SK-N-SH (cell line): Measurements from ENCODE around the gene LRRC8D. TPM values are rescaled to one million over a fixed set of nuclear protein-coding genes. Genes with fewer than 3 reads are reported as not detected.

ENCODE experiments used
- CTCF ChIA-PET: fragments of 300-600, 350-600 bp; formaldehyde crosslinking; extraction: SDS; loops from one replicate; lab custom pipeline; 2021; lab: Yijun Ruan, JAX
- POLR2A ChIA-PET: fragments of 350-600 bp; sonication (Branson Sonifier 250); formaldehyde crosslinking; extraction: SDS; loops from one replicate; lab custom pipeline; 2020; ENCODE audit warnings: antibody characterized with exemption, inconsistent platforms; lab: Yijun Ruan, JAX
- DNase-seq: peaks from one replicate; pipeline ENCODE4 v3.0.0; 2012
- H2AFZ ChIP-seq: fragments of 200-600 bp; sonication (generic); 2 replicates; pipeline ENCODE4 v1.8.1; 2016; ENCODE audit warnings: antibody characterized with exemption, mild to moderate bottlenecking, low read depth
- H3F3A ChIP-seq: fragments of 200-600 bp; sonication (generic); replicated peaks from 2 replicates; pipeline ENCODE3; 2016; ENCODE audit warnings: antibody characterized with exemption, mild to moderate bottlenecking; ENCODE audit not compliant: insufficient read depth
- H3K27ac ChIP-seq, 2 experiments: fragments of 200-500 bp in 1 of 2; fragments of 200-600 bp in 1 of 2; sonication (Bioruptor generic) in 1 of 2; sonication (generic), shearing (Covaris generic) in 1 of 2; 2 replicates each; pipeline versions ENCODE4 v1.5.1 to v1.6.1; 2014 to 2016; ENCODE audit warnings: low read depth in 2 of 2, inconsistent platforms in 1 of 2, low read length in 1 of 2, mild to moderate bottlenecking in 1 of 2, mixed read lengths in 1 of 2
- H3K27me3 ChIP-seq: fragments of 200-600 bp; sonication (generic), shearing (Covaris generic); 2 replicates; pipeline ENCODE4 v1.6.1; 2016; ENCODE audit warnings: mixed run types; ENCODE audit not compliant: insufficient read depth
- H3K36me3 ChIP-seq, 2 experiments: fragments of 200-500 bp in 1 of 2; fragments of 200-600 bp in 1 of 2; sonication (Bioruptor generic) in 1 of 2; sonication (generic) in 1 of 2; replicated peaks in 1 of 2; 2 replicates each; pipeline versions ENCODE3 to v1.5.1; 2014 to 2016; ENCODE audit warnings: low read length in 1 of 2, mild to moderate bottlenecking in 1 of 2; ENCODE audit not compliant: insufficient read depth in 2 of 2, control insufficient read depth in 1 of 2
- H3K4me1 ChIP-seq, 2 experiments: fragments of 200-500 bp in 1 of 2; fragments of 200-600 bp in 1 of 2; sonication (Bioruptor generic) in 1 of 2; sonication (generic), shearing (Covaris generic) in 1 of 2; 2 replicates each; pipeline versions ENCODE4 v1.5.1 to v1.6.1; 2014 to 2016; ENCODE audit warnings: low read depth in 1 of 2, low read length in 1 of 2, mixed run types in 1 of 2; ENCODE audit not compliant: insufficient read depth in 2 of 2, control insufficient read depth in 1 of 2
- H3K4me2 ChIP-seq: fragments of 200-600 bp; sonication (generic), shearing (Covaris generic); 2 replicates; pipeline ENCODE4 v1.6.1; 2017; ENCODE audit warnings: mixed run types
- H3K4me3 ChIP-seq, 2 experiments: fragments of 200-500 bp in 1 of 2; fragments of 200-600 bp in 1 of 2; sonication (Bioruptor generic) in 1 of 2; sonication (generic), shearing (Covaris generic) in 1 of 2; 2 replicates each; pipeline versions ENCODE4 v1.5.1 to v1.8.1; 2014 to 2016; ENCODE audit warnings: low read depth in 2 of 2, inconsistent platforms in 1 of 2, low read length in 1 of 2, mild to moderate bottlenecking in 1 of 2, mixed read lengths in 1 of 2, moderate library complexity in 1 of 2
- H3K79me2 ChIP-seq: fragments of 200-600 bp; sonication (generic); 2 replicates; pipeline ENCODE4 v1.8.1; 2017; ENCODE audit warnings: mild to moderate bottlenecking; ENCODE audit not compliant: insufficient read depth
- H3K9ac ChIP-seq: fragments of 200-600 bp; sonication (generic); 2 replicates; pipeline ENCODE4 v1.6.1; 2017; ENCODE audit warnings: mixed run types
- H3K9me2 ChIP-seq: fragments of 200-600 bp; sonication (generic); 2 replicates; pipeline ENCODE4 v1.6.1; 2017; ENCODE audit warnings: mixed run types
- H3K9me3 ChIP-seq: fragments of 200-600 bp; sonication (generic); 2 replicates; pipeline ENCODE4 v1.6.1; 2017; ENCODE audit warnings: mixed run types, mild to moderate bottlenecking, moderate library complexity
- H4K20me1 ChIP-seq: fragments of 200-600 bp; sonication (generic); 2 replicates; pipeline ENCODE4 v1.6.1; 2017; ENCODE audit warnings: mild to moderate bottlenecking, mixed run types; ENCODE audit not compliant: insufficient read depth
- EP300 ChIP-seq, 2 experiments: IDR thresholded peaks; 2 replicates each; pipeline versions ENCODE4 v1.4.0 to v1.6.1; 2012; ENCODE audit warnings: borderline replicate concordance in 1 of 2, low read depth in 1 of 2, low read length in 1 of 2
- EZH2phosphoT487 ChIP-seq: fragments of 200-600 bp; sonication (generic); IDR thresholded peaks from 2 replicates; pipeline ENCODE4 v1.6.1; 2017; ENCODE audit warnings: low read depth, mixed run types, mild to moderate bottlenecking, antibody characterized with exemption, moderate library complexity, borderline replicate concordance
- FOSL2 ChIP-seq: IDR thresholded peaks from 2 replicates; pipeline ENCODE4 v1.4.0; 2012; ENCODE audit warnings: low read depth, mild to moderate bottlenecking, moderate library complexity, borderline replicate concordance
- FOXJ3 ChIP-seq: sonication (generic); formaldehyde crosslinking; IDR thresholded peaks from 2 replicates; pipeline ENCODE4 v1.5.1; 2020; ENCODE audit warnings: mild to moderate bottlenecking, missing genetic modification reagents
- FOXM1 ChIP-seq: IDR thresholded peaks from 2 replicates; pipeline ENCODE4 v1.4.0; 2012; ENCODE audit warnings: low read depth, mild to moderate bottlenecking
- GABPA ChIP-seq: IDR thresholded peaks from 2 replicates; pipeline ENCODE4 v1.4.0; 2012; ENCODE audit warnings: low read depth, mild to moderate bottlenecking
- GATA2 ChIP-seq: sonication (generic); formaldehyde crosslinking; IDR thresholded peaks from 2 replicates; pipeline ENCODE4 v1.5.0; 2020; ENCODE audit warnings: mild to moderate bottlenecking, missing genetic modification reagents
- IRF3 ChIP-seq: fragments of 150-350 bp; IDR thresholded peaks from 2 replicates; pipeline ENCODE4 v1.6.1; 2016; ENCODE audit warnings: mild to moderate bottlenecking, low read depth, low read length
- JUND ChIP-seq: IDR thresholded peaks from 2 replicates; pipeline ENCODE4 v1.4.0; 2012
- MEF2A ChIP-seq: IDR thresholded peaks from 2 replicates; pipeline ENCODE4 v1.4.0; 2012; ENCODE audit warnings: low read depth, borderline replicate concordance
- NFIC ChIP-seq: IDR thresholded peaks from 2 replicates; pipeline ENCODE4 v1.4.0; 2012; ENCODE audit warnings: borderline replicate concordance
- NRF1 ChIP-seq: IDR thresholded peaks from 2 replicates; pipeline ENCODE4 v1.6.1; 2012; ENCODE audit warnings: low read depth, mild to moderate bottlenecking, low read length
- RAD21 ChIP-seq: IDR thresholded peaks from 2 replicates; pipeline ENCODE4 v1.6.1; 2012; ENCODE audit warnings: mild to moderate bottlenecking, low read length
- REST ChIP-seq: IDR thresholded peaks from 2 replicates; pipeline ENCODE4 v1.6.1; 2012; ENCODE audit warnings: mild to moderate bottlenecking, low read depth, low read length, moderate library complexity
- RXRA ChIP-seq: IDR thresholded peaks from 2 replicates; pipeline ENCODE4 v1.4.0; 2012; ENCODE audit warnings: low read depth, mild to moderate bottlenecking, borderline replicate concordance
- TAF1 ChIP-seq: IDR thresholded peaks from 2 replicates; pipeline ENCODE4 v1.6.1; 2012; ENCODE audit warnings: low read depth, mild to moderate bottlenecking, low read length, moderate library complexity, borderline replicate concordance
- TCF12 ChIP-seq: IDR thresholded peaks from 2 replicates; pipeline ENCODE4 v1.4.0; 2012
- whole genome bisulfite sequencing: methylation state at CpG from one replicate; pipeline ENCODE4 v1.1.6; 2017; ENCODE audit warnings: low lambda C conversion rate; 5-methylcytosine and 5-hydroxymethylcytosine counted together
- polyA plus RNA-seq, 3 experiments: library from polyadenylated mRNA; depleted of rRNA; stranded (reverse); fragments of >200 nt; gene quantifications; 2 replicates each; pipeline ENCODE4 v1.2.3, GENCODE V29; 2012

The LRRC8D gene
- polyA plus RNA-seq, 1 of the 3 experiments (the other 2 are of a cell fraction), result 15.0 TPM

GRCh38 chr1:89799495-89799894, 21.3 kb upstream of the LRRC8D start:
- no peaks in the 10 kb centered on the region for H3K79me2 ChIP-seq
- H3K27ac ChIP-seq, result no peak overlapping the region
- H3K36me3 ChIP-seq, result no peaks in the 10 kb centered on the region
- TF ChIP-seq FOXM1 (no peak), RXRA (no peak), IRF3 (no peak)
- TF ChIP-seq, all 33 proteins: peak for 0
- Histone ChIP-seq H3K4me1 (peaks cover 0 to 2% of the 10 kb centered on the region in 2 experiments; a peak in 1 of 4 replicates), H3F3A (peaks cover 3% of the 10 kb centered on the region), H3K4me3 (no peak overlapping the region), H3K27me3 (no peaks in the 10 kb centered on the region), H3K9me3 (no peaks in the 10 kb centered on the region), H4K20me1 (no peaks in the 10 kb centered on the region), H3K4me2 (no peak overlapping the region), H2AFZ (no peak overlapping the region), H3K9me2 (no peaks in the 10 kb centered on the region), H3K9ac (no peak overlapping the region)
- CTCF ChIA-PET, result interaction anchor here (1.0 to 1.7 kb wide), 3 partner anchors 13 to 192 kb away, joined by 3 to 4 read pairs (median 3); no protein-coding TSS in a partner anchor
- POLR2A ChIA-PET, result no interaction called here
- DNase-seq, result no peak
- 74% methylated on average over 4 of the region's 4 CpGs for WGBS

DNA sequence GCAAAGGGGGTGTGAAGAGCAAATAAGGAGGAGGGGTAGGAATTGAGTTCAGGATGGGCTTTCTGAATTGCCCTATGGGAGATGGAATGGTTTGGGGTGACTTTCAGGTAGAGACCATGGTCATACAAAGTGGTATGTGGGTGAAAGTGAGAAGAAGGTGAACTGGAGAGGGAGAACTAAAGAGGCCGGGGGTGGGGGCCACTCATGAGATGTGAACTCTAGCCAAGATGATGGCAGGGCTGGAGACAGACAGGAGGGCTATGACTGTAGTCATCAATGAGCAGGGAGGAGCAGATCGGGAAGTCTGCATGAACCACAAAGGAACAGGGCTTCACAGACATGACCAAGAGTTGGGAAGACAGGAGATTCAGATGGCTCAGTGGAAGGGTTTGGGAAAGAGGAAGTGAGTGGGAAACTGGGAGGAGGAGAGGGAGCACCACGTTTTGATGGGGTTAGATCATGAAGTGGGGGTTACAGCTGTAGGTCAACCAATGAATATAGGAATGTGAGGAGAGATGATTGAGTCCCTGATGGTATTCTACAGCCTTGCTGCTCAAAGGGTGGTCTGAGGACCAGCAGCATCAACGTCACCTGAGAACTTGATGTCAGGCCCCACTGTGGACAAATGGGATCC, 20.7 kb upstream of the LRRC8D start:
- Histone ChIP-seq H3F3A (peaks cover 3% of the 10 kb centered on the region), H3K27ac (no peak overlapping the region), H3K36me3 (no peaks in the 10 kb centered on the region), H2AFZ (no peak overlapping the region), H3K4me2 (no peak overlapping the region), H3K27me3 (no peaks in the 10 kb centered on the region), H4K20me1 (no peaks in the 10 kb centered on the region), H3K9me2 (no peaks in the 10 kb centered on the region), H3K4me1 (peaks cover 0 to 2% of the 10 kb centered on the region in 2 experiments; a peak in 1 of 4 replicates), H3K9ac (no peak overlapping the region), H3K9me3 (no peaks in the 10 kb centered on the region), H3K79me2 (no peaks in the 10 kb centered on the region), H3K4me3 (no peak overlapping the region)
- POLR2A ChIA-PET, result no interaction called here
- WGBS, result 78% methylated on average over 4 of the region's 4 CpGs
- CTCF ChIA-PET, result interaction anchor here (1.2 to 1.7 kb wide), 2 partner anchors 188 to 191 kb away, joined by 3 read pairs; no protein-coding TSS in a partner anchor
- DNase-seq, result no peak
- TF ChIP-seq RAD21, result no peak

DNA sequence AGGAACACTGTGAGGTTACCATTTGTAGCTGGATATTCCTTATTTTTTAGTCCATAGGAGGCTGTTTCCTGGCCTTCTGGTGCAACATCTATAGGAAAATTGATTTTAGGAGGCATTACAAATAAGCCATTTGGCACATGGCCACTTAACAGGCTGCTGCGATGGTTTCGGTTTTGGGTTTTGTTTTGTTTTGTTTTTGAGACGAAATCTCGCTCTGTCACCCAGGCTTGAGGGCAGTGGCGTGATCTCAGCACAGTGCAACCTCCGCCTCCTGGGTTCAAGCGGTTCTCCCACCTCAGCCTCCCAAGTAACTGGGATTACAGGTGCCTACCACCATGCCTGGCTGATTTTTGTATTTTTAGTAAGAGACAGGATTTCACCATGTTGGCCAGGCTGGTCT, 20.1 kb upstream of the LRRC8D start:
- POLR2A ChIA-PET, result no interaction called here
- H3K9me2 ChIP-seq, result no peaks in the 10 kb centered on the region
- no peak overlapping the region for H3K4me2 ChIP-seq
- CTCF ChIA-PET, result interaction anchor here (1.2 to 1.7 kb wide), 2 partner anchors 185 to 187 kb away, joined by 3 to 6 read pairs; no protein-coding TSS in a partner anchor
- H3K9ac ChIP-seq, result no peak overlapping the region
- H3K27ac ChIP-seq, result no peak overlapping the region
- WGBS, result 88% methylated on average over 7 of the region's 7 CpGs
- no peaks in the 10 kb centered on the region for H3K27me3 ChIP-seq
- H3K4me3 ChIP-seq, result no peak overlapping the region
- peaks cover 3% of the 10 kb centered on the region for H3F3A ChIP-seq
- DNase-seq, result no peak
- no peaks in the 10 kb centered on the region for H3K36me3 ChIP-seq
- H3K9me3 ChIP-seq, result no peaks in the 10 kb centered on the region
- no peak overlapping the region for H2AFZ ChIP-seq
- H3K4me1 ChIP-seq, result peaks cover 0 to 2% of the 10 kb centered on the region in 2 experiments; a peak in 1 of 4 replicates
- no peaks in the 10 kb centered on the region for H4K20me1 ChIP-seq
- no peaks in the 10 kb centered on the region for H3K79me2 ChIP-seq
- TF ChIP-seq FOXJ3 (CRISPR knock-in tag) (no peak), REST (no peak), NRF1 (no peak), FOSL2 (no peak), JUND (no peak), GABPA (no peak), TCF12 (no peak), MEF2A (no peak), TAF1 (no peak), NFIC (no peak), RAD21 (no peak), EZH2phosphoT487 (no peak), EP300 (IDR thresholded peaks at IDR 0.05; ENCODE audit: borderline replicate concordance in 1 of 2, low read depth in 1 of 2, low read length in 1 of 2) (no peak), GATA2 (CRISPR knock-in tag) (no peak), RXRA (no peak)
